ENCODE measurements around the gene RCOR2. TPM values are rescaled to one million over a fixed set of nuclear protein-coding genes. Genes with fewer than 3 reads are reported as not detected.

Gene RCOR2
- total RNA-seq, 2 experiments from 2014 or later = 0.61 to 2.1 TPM

- intact Hi-C loops (cut with micrococcal nuclease) = loop anchor here (10.0 kb wide), 1 partner anchor 49 kb away; no protein-coding TSS in a partner anchor
- ATAC-seq (no peak), DNase-seq (no peak)
- TF ChIP-seq CTCF (IDR thresholded peaks at IDR 0.05) = no peak
- H3K4me1 Mint-ChIP-seq (ENCODE audit: low read depth) = peaks cover 50% of the 10 kb centered on the region
- H3K36me3 Mint-ChIP-seq (ENCODE audit: low read depth) = peaks cover 36% of the 10 kb centered on the region
- H3K4me3 Mint-ChIP-seq = no peak overlapping the region
- ChIA-PET CTCF (interaction anchor here (1.5 to 1.6 kb wide), 3 partner anchors 13 to 53 kb away, joined by 3 to 5 read pairs (median 5); no protein-coding TSS in a partner anchor), POLR2A (no interaction called here)
- no peaks in the 10 kb centered on the region for H3K9me3 Mint-ChIP-seq
- no peak overlapping the region for H3K27ac Mint-ChIP-seq
- no peaks in the 10 kb centered on the region for H3K27me3 Mint-ChIP-seq
These were observed 23.6 kb downstream of the RCOR2 start for GRCh38 chr11:63893355-63893754.

- Mint-ChIP-seq H3K27ac (no peak overlapping the region), H3K4me3 (no peak overlapping the region), H3K36me3 (ENCODE audit: low read depth) (peaks cover 30% of the 10 kb centered on the region), H3K4me1 (ENCODE audit: low read depth) (peaks cover 61% of the 10 kb centered on the region), H3K27me3 (no peaks in the 10 kb centered on the region), H3K9me3 (no peaks in the 10 kb centered on the region)
- DNase-seq (no peak), ATAC-seq (no peak)
- TF ChIP-seq CTCF (IDR thresholded peaks at IDR 0.05) = no peak
- intact Hi-C loops (cut with micrococcal nuclease) = loop anchor here (10.0 kb wide), 1 partner anchor 47 kb away; no protein-coding TSS in a partner anchor
- ChIA-PET CTCF (interaction anchor here (1.0 to 1.6 kb wide), 6 partner anchors 13 to 55 kb away, joined by 3 to 16 read pairs (median 4); no protein-coding TSS in a partner anchor), POLR2A (interaction anchor here (0.7 kb wide), 1 partner anchor 51 kb away, joined by 3 read pairs; no protein-coding TSS in a partner anchor)
These were observed 24.7 kb downstream of the RCOR2 start for GRCh38 chr11:63892228-63892627.

GRCh38 chr11:63890368-63890767, 26.6 kb downstream of the RCOR2 start:
- Mint-ChIP-seq H3K27me3 (no peaks in the 10 kb centered on the region), H3K4me1 (ENCODE audit: low read depth) (peaks cover 62% of the 10 kb centered on the region), H3K36me3 (ENCODE audit: low read depth) (peaks cover 16% of the 10 kb centered on the region), H3K9me3 (no peaks in the 10 kb centered on the region), H3K27ac (no peak overlapping the region), H3K4me3 (no peak overlapping the region)
- POLR2A ChIA-PET = interaction anchor here (1.2 kb wide), 2 partner anchors 40 to 47 kb away, joined by 4 read pairs; no protein-coding TSS in a partner anchor
- no peak for TF ChIP-seq CTCF (IDR thresholded peaks at IDR 0.05)
- DNase-seq (no peak), ATAC-seq (no peak)
- intact Hi-C loops (cut with micrococcal nuclease) = loop anchor here (10.0 kb wide), 1 partner anchor 46 kb away; no protein-coding TSS in a partner anchor
- CTCF ChIA-PET = interaction anchor here (1.6 to 5.1 kb wide), 2 partner anchors 11 to 53 kb away, joined by 3 to 23 read pairs; no protein-coding TSS in a partner anchor

- intact Hi-C loops (cut with micrococcal nuclease) = no loop called here
- ChIA-PET POLR2A (interaction anchor here (1.1 to 1.2 kb wide), 2 partner anchors 19 to 38 kb away, joined by 4 read pairs; no protein-coding TSS in a partner anchor), CTCF (interaction anchor here (1.4 to 5.1 kb wide), 3 partner anchors 19 to 52 kb away, joined by 3 to 23 read pairs (median 5); no protein-coding TSS in a partner anchor)
- H3K4me3 Mint-ChIP-seq = peak overlapping the region; percentile 86
- H3K4me1 Mint-ChIP-seq (ENCODE audit: low read depth) = peaks cover 67% of the 10 kb centered on the region
- DNase-seq (no peak), ATAC-seq (no peak)
- H3K36me3 Mint-ChIP-seq (ENCODE audit: low read depth) = peaks cover 10% of the 10 kb centered on the region
- no peaks in the 10 kb centered on the region for H3K27me3 Mint-ChIP-seq
- no peak for TF ChIP-seq CTCF (IDR thresholded peaks at IDR 0.05)
- no peaks in the 10 kb centered on the region for H3K9me3 Mint-ChIP-seq
- peak overlapping the region; percentile 93 for H3K27ac Mint-ChIP-seq
These were observed 27.6 kb downstream of the RCOR2 start for GRCh38 chr11:63889344-63889743.
